ENCODE results near the gene SAMD13.

The SAMD13 gene, protein sequence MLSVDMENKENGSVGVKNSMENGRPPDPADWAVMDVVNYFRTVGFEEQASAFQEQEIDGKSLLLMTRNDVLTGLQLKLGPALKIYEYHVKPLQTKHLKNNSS

DNA sequence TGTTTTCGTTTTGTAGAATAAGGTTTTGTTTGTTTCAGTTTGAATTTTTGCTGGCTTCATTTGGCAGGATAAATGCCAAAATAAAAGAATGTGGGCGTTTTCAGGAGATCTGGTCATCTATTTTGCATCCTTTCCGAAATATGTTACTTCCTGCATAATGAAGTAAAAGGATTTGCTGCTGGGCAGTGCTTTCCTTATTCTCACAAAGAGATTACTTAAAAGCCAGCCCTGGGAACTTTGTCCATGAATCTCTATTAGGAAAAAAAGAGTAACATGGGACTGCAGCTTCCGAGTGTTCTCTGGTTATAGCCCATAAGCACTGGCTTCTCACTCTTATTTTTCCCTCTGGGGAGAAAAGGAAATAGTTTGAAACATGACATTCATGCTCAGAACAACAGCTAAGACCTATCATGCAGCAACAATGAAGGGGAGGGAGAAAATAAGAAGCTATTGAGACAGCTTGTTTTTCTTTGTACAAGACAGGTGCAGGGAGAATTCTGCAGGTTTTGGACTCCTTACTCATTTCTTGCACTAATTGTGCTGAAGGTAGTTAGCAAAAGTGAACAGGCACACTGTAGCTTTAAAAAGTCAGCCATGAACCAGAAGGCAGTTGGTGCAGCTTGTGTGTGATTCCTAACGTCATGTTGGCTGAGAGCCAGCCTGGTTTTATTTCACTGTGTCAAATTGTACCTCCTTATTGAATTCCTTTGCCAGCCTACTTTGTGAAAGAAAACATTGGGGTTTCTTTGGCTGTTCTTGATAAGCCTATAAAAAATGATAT lies at the start of gene SAMD13:
Gene SAMD13 (plus strand): TSS at position 705 of the 781 bp plus-strand sequence. CDS start 1,527 bp downstream, outside the sequence.
- DNase-seq (ENCODE audit: low read depth in 2 of 3, low spot score in 2 of 3) = no peak

DNA sequence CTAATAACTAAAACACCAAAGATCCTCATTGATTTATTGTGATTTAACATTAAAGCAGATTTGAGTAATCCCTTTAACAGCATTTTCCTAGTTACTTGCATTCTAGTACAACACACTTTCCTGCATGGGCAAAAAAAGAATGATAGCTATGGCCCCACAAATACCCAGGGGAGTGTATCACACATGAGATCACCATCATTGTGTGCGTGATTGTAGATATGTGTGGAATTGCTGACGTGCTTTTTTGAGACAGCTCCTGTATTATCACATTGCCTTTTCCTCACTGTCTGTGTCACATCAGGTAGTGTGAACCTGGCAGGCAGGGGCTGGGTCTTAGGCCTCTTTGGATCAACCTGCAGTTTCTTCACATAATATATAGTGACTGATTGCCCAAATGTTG lies 48.5 kb upstream of the SAMD13 start:
- DNase-seq (ENCODE audit: low read depth in 2 of 3, low spot score in 2 of 3) = no peak

DNA sequence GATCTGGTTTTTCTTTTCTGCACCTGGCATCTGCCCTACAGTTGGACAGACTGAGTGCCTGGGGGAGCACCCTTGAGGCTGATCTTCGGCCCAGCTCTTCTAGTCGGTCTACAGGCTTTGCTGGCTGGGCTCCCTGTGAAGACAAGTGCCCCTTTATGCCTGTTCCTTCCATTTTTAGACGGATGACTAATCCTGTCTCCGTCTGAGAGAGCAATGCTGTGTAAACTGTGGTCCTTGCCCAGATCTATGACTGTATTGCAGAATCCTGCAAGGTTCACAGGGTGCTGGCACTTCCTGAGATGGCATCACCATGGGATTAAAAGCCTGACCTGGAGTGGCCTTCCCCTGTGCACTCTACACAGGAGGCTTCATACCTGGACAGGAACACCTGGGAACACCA lies 47.6 kb upstream of the SAMD13 start:
- DNase-seq (ENCODE audit: low read depth in 2 of 3, low spot score in 2 of 3) = no peak

DNA sequence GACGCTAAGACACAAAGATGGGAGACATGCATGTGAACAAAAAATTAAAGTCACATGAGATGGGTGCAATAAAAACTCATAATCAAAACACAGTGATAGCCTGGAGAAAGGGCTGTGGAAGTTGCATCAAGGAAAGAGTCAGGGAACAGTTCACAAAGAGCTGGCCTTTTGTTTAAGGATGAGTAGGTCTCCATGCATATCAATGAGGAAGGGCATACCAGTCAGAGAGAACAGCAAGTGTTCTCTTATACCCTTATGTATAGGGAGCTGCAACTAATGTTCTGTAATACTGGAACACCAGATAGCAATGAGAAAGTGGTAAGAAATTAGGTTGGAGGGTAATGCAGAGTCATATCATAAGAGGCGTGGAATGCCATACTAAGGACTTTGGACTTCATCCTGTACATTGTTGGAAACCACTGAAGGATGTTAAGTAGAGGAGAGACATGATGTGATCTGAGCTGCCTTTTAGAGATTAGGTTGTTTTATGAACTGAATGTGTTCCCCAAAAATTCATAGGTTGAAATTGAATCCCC lies 46.7 kb upstream of the SAMD13 start:
- DNase-seq (ENCODE audit: low read depth in 2 of 3, low spot score in 2 of 3) = no peak

DNA sequence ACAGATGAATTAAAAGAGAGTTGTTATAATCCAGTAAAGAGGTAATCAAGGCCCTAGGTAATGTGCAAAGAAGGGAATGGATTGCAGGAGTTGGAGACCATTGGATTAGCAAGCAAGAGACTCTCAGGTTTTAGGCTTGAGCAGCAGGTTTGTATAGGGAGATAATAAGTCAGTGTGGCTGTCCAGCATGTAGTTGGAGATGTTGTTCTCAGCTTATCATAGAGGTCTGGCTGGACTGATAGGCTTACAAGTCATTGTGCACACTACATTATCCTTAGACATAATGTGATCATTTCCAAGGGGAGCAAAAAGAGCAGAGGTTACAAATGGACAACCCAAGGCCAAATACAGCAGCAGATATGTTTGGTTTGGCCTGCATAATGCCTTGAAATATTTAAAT lies 45.9 kb upstream of the SAMD13 start:
- DNase-seq (ENCODE audit: low read depth in 2 of 3, low spot score in 2 of 3) = no peak

DNA sequence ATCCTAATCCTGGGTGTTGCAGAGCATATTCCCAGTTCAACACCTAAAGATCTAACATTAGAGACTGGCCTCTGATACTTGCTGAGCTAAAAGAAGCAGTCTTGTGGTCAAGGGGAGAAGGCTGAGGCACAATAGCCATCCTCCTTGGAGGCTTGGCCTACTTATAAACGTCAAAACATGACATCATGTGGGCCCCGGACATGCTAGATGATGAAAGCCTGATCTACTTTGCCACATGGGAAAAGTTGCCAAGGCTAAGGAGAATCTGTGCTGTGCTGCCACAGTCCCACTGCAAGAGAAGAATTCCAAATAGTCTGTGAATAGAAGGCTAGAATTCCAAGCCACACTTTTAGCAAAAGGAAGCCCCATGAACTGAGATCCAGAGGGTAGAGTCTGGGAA lies 43.9 kb upstream of the SAMD13 start:
- no peak for DNase-seq (ENCODE audit: low read depth in 2 of 3, low spot score in 2 of 3)

DNA sequence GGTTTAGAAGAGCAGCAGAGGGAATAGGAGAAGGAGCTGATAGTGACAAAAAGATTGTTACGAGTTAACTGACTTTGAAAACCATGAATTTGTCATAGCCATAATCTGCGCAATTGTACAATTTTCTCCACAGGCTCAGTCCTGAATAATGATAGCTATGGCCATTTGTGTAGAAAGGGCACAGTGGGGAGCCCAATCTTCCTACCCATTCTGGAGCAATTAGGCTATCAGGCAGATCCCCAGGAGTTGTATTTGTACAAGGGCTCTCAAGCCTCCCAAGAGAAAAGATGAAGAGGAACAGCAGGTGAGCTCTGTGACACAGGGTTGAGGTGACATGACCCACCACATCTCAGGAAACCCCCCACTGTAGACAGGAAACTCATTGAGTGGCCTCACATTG lies 42.1 kb upstream of the SAMD13 start:
- DNase-seq (ENCODE audit: low read depth in 2 of 3, low spot score in 2 of 3) = no peak

DNA sequence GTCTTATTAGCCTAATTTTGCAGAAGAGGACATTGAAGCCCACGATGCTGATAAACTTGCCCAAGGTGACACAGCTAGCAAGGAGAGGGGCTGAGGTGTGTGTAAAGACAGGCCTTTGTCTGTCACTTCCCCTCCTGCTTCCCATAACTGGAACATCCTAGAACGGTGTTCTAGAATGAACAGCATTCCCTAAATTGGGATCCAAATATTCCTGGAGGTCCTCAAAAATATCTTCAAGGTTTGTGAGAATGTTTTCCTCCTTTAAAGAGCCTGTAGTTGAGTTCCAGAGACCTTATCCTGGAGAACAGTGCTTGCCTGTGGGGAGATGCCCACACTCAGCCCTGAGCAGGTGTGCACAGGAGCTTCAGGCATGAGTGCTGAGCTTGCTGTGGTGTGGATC lies 41.5 kb upstream of the SAMD13 start:
- DNase-seq (ENCODE audit: low read depth in 2 of 3, low spot score in 2 of 3) = no peak

DNA sequence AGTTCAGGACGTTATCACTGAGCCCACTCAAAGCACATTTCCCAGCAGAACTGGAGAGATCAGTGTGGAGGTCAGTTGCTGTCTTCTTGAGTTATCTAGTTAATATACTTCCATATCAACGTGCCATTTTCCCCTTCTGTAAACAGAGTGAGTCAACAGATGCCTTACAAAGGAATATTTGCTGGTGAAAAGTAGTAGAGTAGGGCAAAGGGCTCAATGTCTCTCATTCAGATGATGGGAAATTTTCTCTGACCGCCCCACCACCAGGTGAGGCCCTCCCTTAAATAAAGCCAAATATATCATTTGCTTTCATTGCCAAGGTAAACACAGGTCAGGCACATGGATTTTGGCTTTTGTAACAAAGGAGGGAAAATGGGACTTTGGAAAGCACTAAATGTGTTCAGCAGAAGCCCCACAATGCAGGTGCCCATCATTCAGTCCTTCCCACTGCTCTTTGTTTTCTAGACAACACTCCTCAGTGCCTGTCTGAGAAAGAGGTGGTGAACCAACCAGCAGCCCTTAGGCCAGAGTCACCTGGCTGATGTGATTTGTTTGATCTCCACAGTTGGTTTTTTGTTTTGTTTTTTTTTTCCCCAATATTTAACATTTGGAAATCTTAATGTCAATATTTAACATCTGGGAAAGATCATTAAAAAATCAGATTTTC lies 40.5 kb upstream of the SAMD13 start:
- DNase-seq (ENCODE audit: low read depth in 2 of 3, low spot score in 2 of 3) = no peak

DNA sequence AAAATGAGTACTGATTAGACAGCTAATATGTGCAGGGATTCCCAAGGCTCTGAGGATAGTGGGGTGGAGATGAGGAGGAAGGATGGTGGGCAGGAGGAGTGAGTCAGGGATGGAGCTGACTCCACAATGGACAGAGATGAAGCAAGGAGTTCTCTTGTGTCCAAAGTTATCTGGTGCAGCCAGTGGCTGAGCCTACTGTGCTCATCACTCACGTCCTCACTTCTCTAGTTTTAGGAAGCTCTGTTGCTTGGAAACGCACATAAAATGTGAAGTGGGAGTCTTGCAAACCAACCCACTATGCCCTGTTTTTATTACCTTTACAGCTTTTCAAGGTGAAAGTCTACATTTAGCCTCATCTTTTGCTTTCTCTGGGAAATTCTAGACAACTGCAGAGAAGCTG lies 36.5 kb upstream of the SAMD13 start:
- no peak for DNase-seq (ENCODE audit: low read depth in 2 of 3, low spot score in 2 of 3)

DNA sequence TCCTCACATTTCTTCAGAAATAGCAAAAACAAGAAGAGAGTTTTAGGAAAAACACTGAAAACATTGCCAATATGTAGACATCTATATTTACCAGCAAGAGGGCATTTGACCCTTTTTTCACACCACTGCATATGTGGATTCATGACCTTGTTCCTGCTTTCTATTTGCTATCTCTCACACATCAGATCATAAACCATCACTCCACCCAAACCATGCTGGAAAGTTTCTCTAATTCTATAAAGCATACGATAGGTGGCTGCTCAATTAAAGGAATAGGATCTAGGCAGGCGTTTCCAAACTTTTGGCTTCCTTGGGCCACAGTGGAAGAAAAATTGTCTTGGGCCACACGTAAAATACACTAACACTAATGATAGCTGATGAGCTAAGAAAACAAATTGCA lies 35.6 kb upstream of the SAMD13 start:
- DNase-seq (ENCODE audit: low read depth in 2 of 3, low spot score in 2 of 3) = no peak

DNA sequence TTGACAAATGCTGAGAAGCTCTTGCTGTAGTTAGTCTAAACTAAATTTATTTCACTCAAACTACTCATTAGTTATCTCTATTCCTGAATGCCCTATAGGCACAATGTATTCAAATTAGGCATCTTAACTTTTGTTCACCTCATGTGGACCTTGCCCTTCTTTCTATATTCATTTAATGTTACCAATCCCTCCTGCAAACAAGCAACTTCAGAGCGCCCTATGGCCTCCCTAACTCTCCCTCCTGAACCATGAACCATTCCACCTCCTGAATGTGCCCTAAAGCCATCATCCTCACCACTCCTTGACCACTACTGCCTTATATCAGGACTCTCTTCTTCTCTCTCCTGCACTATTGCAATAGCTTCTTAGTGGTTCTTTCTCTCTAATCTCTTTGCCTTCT lies 34.8 kb upstream of the SAMD13 start:
- DNase-seq (ENCODE audit: low read depth in 2 of 3, low spot score in 2 of 3) = no peak

DNA sequence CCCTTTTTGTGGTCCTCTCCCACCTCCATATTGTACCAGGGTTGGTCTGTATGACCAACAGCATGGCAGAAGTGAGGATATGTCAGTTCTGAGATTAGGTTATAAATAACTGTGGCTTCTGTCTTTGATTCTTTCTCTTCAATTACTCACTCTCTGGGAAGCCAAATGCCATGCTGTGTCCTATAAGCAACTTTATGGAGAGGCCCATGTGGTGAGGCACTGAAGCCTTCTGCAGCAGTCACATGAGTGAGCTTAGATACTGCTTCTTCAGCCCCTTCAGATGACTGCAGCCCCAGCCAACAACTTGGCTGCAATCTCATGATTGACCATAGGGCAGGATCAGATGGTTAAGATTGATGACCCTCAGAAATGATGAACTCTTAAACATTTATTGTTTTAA lies 34.0 kb upstream of the SAMD13 start:
- DNase-seq (ENCODE audit: low read depth in 2 of 3, low spot score in 2 of 3) = no peak

DNA sequence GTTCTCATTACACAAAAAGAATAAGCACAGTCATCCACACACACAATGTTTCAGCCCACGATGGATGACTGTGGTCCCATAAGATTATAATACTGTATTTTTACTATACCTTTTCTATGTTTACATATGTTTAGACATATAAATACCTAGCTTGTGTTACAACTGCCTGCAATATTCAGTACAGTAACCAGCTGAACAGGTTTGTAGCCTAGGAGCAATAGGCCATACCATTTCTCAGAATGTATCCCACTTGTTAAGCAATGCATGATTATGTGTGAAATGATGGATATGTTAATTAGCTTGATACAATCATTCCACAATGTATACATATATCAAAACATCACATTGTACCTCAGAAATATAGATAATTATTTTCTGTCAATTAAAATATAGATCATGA lies 33.2 kb upstream of the SAMD13 start:
- DNase-seq (ENCODE audit: low read depth in 2 of 3, low spot score in 2 of 3) = no peak

DNA sequence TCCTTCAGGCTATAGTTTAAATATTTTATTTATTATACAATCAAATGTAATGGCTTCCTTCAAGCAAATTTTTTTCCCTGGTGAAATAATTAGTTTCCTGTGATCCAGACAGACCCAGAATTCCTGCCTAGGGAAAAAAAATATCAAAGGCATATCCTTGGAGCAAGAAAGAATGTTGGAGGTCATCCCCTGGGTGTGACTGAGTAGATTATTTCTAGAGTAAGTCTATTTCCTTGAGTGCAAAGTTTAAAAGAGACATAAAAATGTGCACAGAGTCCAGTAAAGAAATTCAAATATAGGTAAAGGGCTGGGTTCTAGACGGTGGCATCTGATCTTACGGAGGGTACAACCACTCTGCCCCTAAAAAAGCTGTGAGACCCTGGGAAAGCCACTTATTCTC lies 32.2 kb upstream of the SAMD13 start:
- no peak for DNase-seq (ENCODE audit: low read depth in 2 of 3, low spot score in 2 of 3)

DNA sequence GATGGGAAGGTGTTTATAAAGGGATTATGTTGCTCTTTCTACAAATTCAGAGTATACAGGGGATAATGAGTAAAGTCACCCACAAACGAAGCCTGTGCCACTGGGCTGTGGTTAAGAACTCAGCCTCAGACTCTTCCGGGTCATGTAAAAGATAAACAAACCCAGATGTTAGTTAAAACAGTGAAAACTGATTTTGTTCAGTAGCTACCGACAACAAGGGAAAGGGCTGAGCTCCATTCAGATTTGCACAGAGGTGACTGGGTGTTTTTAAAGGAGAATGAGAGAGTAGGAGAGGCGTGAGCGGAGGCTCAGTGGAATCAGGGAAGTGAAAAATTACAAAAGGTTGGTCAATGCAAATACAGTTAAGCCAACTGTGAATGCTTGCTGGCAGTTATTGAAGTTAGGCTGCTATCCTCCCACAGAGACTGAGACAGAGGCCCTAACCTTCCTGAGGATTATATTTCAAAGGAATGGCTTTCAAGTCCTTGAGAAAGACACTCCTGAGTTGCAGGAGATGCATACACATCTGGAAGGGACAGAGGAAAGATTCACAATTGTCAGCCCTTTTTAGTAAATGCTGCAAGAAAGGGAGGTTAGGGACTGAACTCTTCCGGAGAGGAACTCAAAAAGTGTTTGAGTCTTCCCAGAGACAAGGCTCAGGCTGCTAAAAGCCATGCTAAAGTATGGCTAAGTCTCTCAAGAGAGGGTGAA lies 29.9 kb upstream of the SAMD13 start:
- DNase-seq (ENCODE audit: low read depth in 2 of 3, low spot score in 2 of 3) = no peak

DNA sequence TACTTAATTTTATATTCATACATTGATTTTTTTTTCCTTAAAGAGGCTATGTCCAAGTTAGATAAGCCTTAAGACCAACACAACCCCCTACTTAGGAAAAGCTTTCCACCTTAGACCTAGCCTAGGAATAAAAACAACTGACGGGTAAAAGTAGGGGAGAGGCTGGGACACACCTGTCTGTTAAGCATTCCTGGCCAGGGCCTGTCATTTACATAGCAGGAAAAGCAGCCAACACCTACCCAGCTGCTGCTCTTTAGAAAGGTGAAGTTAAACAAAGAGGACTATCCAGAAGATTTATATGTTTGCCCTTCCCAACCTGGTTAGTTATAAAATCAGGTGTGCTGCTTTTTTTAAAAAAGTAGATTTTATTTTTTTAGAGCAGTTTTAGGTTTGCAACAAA lies 29.1 kb upstream of the SAMD13 start:
- DNase-seq (ENCODE audit: low read depth in 2 of 3, low spot score in 2 of 3) = no peak

DNA sequence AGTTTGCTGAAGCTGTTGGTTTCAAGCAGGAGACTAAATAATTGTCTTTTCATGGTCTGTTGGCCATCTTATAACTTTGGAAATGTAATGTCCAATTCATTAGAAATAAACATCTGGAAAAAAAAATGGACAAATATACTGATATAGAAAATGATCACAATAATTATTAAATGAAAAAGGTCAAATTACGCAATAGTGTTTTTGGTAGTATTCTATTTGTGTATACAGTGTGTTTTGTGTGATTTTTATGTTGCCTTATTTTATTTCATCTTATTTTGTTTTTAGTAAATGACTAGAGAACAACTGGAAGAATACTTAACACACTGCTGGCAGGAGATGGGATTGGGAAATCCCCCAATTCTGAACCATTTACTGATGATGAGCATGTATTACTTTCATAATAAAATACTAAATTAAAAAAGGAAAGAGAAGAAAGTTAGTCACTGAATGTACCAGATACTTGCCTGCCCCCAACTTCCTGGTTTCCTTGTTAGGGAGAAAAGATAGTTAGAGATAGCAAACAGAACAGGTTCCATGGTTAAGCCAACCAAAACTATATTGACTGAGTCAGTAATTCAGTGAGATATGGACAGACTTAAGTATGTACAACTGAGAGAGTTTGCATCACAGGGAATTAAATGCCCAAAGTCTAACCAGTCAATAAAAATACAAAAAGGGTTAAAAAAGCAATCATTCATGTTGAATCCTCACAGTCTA lies 24.0 kb upstream of the SAMD13 start:
- DNase-seq (ENCODE audit: low read depth in 2 of 3, low spot score in 2 of 3) = no peak

DNA sequence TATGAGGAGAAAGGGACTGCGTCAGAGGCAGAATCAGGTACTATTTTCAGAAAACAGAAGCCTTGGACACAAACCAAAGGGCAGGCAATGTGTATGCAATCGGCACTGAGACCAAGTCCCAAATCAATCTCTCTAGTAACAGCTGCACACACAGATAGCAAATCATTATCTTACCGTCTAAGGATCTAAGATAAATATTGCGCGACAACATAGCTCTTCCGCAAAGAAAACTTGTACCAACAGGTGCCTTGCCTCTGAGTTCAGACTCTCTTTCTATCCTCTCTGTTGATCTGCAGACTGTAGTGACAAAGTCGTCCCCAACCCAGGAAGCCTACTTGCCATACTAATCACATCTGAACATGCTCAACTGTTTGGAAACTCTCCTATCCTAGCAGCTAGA lies 22.6 kb upstream of the SAMD13 start:
- DNase-seq (ENCODE audit: low read depth in 2 of 3, low spot score in 2 of 3) = no peak

DNA sequence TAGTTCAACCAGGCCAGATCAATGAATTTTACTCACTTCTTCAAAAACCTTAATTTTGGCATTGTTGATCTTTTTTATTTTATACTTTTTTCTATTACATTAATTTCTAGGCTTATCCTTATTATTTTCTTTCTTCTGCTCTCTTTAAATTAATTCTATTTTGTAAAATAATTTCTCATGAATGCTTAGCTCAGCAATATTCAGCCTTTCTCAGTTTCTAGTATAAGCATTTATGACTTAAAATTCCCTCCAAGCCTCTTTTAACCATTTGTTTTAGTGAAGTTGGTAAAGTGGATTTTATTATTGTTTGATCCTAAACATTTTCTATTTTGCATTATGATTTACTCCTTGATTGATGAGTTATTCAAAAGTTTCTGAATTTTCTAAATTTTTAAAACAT lies 20.6 kb upstream of the SAMD13 start:
- DNase-seq (ENCODE audit: low read depth in 2 of 3, low spot score in 2 of 3) = no peak

DNA sequence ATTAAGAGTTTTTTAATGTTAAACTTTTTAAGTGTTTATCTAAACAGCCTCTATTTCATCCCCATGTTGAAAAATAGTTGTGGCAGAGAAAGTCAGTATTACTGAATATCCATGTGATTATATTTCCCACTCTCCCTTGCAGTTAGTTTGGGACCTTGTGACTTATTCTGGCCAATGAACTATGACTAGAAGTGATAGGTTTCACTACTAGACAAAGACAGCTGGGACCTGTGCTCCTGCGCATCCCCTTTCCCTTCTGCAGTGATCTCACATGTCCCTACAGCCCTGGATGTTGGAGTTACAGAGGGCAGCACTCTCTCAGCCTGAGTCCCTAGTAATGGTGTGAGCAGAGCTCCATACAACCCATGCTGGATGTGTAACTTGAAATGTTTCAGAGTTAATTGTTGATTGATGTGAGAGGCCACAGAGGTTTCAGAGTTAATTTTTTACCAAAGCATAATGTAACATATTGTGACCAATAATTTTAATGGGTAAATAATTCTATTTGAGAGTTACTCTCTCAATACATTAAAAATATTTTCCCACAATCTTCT lies 18.7 kb upstream of the SAMD13 start:
- no peak for DNase-seq (ENCODE audit: low read depth in 2 of 3, low spot score in 2 of 3)

Measured in activated CD8-positive, alpha-beta memory T cell treated with anti-CD3 and anti-CD28 coated beads for 48 hours (primary cell).